NCI-H1417 treated with DMSO at 0.1 percent for 48 hours (cell line): ENCODE data around the gene CBLB.

Experiments
- DNase-seq: peaks from one replicate; lab custom pipeline; 2025; lab: John Stamatoyannopoulos, UW

CBLB gene

GRCh38 chr3:105845488-105845887 is 23.3 kb downstream of the CBLB start:
- no peak for DNase-seq

- no peak for DNase-seq
Observed at GRCh38 chr3:105844704-105845103, 24.1 kb downstream of the CBLB start.

- no peak for DNase-seq
Observed at GRCh38 chr3:105843994-105844393, 24.8 kb downstream of the CBLB start.

- DNase-seq: no peak
Observed at GRCh38 chr3:105842943-105843342, 25.9 kb downstream of the CBLB start.

GRCh38 chr3:105842449-105842848 is 26.4 kb downstream of the CBLB start:
- no peak for DNase-seq

- DNase-seq: no peak
Observed at GRCh38 chr3:105837947-105838346, 30.9 kb downstream of the CBLB start.

- no peak for DNase-seq
Observed at GRCh38 chr3:105837143-105837740, 31.6 kb downstream of the CBLB start.

- no peak for DNase-seq
Observed at GRCh38 chr3:105836533-105836932, 32.3 kb downstream of the CBLB start.

GRCh38 chr3:105835606-105836005 is 33.2 kb downstream of the CBLB start:
- no peak for DNase-seq

- DNase-seq: no peak
Observed at GRCh38 chr3:105834768-105835167, 34.0 kb downstream of the CBLB start.

- no peak for DNase-seq
Observed at GRCh38 chr3:105832644-105833043, 36.2 kb downstream of the CBLB start.

GRCh38 chr3:105830836-105831235 is 38.0 kb downstream of the CBLB start:
- no peak for DNase-seq

- DNase-seq: no peak
Observed at GRCh38 chr3:105829871-105830622, 38.8 kb downstream of the CBLB start.

GRCh38 chr3:105829229-105829628 is 39.6 kb downstream of the CBLB start:
- no peak for DNase-seq

GRCh38 chr3:105828703-105829102 is 40.1 kb downstream of the CBLB start:
- DNase-seq: no peak

GRCh38 chr3:105827959-105828358 is 40.9 kb downstream of the CBLB start:
- DNase-seq: no peak

GRCh38 chr3:105826778-105827634 is 41.8 kb downstream of the CBLB start:
- DNase-seq: no peak

- DNase-seq: no peak
Observed at GRCh38 chr3:105824129-105824528, 44.7 kb downstream of the CBLB start.

- DNase-seq: no peak
Observed at GRCh38 chr3:105823149-105823867, 45.5 kb downstream of the CBLB start.

GRCh38 chr3:105822171-105823123 is 46.4 kb downstream of the CBLB start:
- no peak for DNase-seq

GRCh38 chr3:105821433-105821832 is 47.4 kb downstream of the CBLB start:
- DNase-seq: no peak
